Measurements from ENCODE around the gene SGSM1.
"Not testable (repeated sequence)": the region's sequence is repeated elsewhere in the genome, so short reads cannot be mapped to it uniquely, and the experiment has no call there.

Gene SGSM1

GRCh38 chr22:24837517-24837916, 31.5 kb downstream of the SGSM1 start:
- not testable (repeated sequence) for DNase-seq (ENCODE audit: low spot score)

- DNase-seq (ENCODE audit: low spot score) = no peak
Measured at GRCh38 chr22:24841261-24841660, 35.2 kb downstream of the SGSM1 start.

DNA sequence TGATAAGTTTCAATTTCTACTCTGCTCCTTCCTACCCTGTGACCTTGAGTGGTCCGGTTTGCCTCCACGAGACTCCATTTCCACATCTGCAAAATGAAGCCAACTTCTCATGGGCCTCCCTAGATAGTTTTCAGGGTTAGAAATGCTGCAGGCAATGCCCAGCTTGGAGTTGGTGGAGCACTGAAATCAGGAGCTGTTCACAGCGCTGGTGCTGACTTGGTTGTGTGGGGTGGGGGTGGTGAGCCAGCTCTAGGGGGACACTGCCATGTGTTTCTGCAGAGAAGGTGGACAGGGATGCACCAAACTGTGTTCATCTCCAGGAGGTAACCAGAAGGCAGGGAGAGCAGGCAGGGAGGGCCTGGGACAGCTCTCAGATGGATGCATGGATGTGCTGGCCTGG, 37.0 kb downstream of the SGSM1 start:
- DNase-seq (ENCODE audit: low spot score) = no peak

DNA sequence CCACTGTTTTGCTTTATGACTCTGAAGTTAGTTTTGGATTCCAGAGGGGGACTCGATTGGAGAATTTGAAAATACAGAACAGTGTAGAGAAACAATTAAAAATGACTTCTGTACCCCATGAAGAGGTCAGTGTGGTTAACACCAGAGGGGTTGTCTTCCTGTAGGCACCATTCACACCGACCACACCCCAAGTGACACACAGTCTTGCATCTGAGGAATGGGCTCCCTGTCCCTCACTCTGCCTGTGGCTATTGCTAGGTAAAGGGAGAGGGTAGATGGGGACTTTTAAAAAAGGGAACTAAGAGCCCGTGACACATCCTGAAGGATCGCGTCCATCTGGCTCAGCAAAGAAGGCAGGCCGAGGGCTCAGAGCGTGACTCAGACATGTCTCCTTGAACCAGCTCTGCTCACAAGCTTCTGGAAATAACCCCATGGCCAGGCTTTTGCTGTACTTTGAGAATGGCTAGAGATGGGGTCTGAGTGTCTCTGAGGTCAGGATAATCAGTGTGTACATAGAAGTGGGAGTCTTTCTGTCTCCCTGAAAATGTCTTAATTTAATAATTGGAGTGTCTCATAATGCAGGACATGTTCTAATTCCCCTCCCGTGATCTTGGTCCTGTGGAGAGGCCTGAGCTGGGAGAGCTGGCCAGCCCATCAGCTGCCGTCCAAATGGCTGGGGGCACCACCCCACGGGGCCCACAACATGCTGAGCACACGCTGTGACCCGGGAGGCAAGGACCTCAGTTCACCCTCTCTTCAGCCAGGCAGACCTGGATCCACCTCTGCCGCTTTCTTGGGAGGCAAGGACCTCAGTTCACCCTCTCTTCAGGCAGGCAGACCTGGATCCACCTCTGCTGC, 39.3 kb downstream of the SGSM1 start:
- no peak for DNase-seq (ENCODE audit: low spot score)

DNA sequence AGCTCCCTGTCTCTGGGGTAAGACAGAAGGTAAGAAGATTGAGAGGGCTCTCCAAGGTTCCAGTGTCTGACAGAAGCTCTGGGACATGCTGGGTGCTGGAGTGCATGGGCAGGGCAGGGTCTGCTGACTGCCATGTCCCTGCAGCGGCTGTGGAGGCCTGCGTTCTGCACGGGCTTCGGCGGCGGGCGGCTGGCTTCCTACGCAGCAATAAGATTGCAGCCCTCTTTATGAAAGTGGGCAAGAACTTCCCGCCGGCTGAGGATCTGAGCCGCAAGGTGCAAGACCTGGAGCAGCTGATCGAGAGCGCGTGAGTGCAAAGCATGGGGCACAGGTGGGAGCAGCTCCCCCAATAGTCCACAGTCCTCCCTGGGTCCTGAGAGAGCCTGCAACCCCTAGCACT, 41.5 kb downstream of the SGSM1 start:
- no peak for DNase-seq (ENCODE audit: low spot score)

DNA sequence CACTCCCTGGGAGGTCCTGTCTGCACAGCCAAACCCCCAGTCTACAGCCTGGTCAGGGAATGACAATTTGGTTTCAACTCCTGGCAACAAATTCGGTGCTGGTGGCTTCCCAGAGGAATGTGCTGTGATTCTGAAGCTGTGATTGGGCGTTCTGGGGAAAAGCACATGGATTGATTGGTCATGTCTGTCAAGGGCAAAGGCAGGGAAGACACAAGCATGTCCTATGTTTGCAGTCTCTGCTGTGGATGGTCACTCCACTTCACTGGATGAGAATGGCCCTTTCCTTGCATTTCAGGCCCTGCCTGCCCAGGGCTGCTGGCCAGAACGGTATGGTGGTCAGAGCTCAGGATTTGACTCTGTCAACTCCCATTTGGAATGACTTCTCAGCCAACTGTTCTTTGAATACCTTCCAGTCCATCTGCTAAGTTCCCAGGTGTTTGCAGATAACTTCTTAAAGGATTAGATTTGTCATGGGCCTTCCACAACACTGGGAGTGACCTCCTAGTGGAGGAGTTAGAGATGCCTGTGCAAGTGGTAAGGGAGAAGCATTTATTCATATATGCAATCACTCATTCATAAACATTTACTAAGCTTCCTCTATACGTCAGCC, 42.7 kb downstream of the SGSM1 start:
- no peak for DNase-seq (ENCODE audit: low spot score)

- DNase-seq (ENCODE audit: low spot score) = no peak
Measured at GRCh38 chr22:24855794-24856193, 49.8 kb downstream of the SGSM1 start.

GRCh38 chr22:24857576-24857975, 51.6 kb downstream of the SGSM1 start:
- DNase-seq (ENCODE audit: low spot score) = no peak

GRCh38 chr22:24859587-24859986, 53.6 kb downstream of the SGSM1 start:
- DNase-seq (ENCODE audit: low spot score) = no peak

DNA sequence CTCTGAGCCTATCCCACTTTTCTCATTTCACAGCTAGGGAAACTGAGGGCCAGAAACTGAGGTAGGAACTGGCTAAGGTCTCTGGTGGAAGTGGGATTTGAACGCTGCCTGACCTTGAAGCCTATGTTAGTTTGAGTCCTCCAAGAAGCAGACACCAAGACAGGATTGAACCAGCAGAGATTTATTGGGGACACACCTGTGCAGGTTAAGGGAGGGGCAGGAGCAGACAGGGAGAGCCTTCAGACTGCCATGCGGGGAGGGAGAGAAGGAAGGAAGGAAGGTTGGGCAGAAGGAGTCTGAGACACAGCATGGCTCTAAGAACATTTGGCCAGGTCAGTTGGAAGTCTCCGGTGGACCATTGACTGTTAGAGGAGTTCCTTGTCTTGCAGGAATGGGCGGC, 59.5 kb downstream of the SGSM1 start:
- no peak for DNase-seq (ENCODE audit: low spot score)

GRCh38 chr22:24867323-24868022, 61.5 kb downstream of the SGSM1 start:
- DNase-seq (ENCODE audit: low spot score) = no peak

DNA sequence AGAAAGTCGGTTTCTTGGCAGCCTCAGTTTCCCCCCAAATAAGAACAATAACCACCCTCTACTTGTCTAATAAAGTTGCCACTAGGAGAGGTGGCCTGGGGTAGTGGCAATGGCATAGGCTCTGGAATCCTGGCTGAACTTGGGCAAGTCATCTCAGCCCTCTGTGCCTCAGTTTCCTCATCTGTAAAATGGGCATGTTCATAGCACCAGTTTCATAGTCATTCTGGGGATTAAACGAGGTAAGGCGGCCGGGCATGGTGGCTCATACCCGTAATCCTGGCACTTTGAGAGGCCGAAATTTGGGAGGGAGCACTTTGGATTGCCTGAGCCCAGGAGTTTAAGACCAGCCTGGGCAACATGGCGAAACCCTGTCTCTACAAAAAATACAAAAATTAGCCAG, 63.0 kb downstream of the SGSM1 start:
- no peak for DNase-seq (ENCODE audit: low spot score)

DNA sequence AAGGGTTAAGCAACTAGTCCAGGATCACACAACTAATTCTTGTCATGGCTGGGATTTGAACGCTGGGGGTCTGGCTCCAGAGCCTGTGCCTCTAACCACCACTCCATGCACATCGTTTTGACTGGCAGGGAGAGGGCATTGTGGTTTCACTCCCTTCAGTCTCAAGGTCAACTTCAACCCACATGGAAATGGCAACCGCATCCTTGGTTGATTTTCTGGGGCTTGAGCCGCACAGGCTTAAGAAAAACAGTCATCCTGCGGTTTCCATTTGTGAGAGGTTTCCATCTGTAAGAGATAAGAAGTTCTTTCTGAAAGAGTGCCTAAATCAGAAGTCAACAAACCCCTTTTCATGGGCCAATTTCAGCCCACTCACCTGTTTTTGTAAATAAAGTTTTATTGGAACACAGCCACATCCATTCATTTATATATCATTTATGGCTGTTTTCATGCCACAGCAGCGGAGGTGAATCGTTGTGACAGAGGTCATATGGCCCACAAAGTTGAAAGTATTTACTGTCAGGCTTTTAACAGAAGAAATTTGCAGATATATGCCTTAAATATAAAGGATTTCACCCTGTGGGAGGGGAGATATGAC, 65.7 kb downstream of the SGSM1 start:
- no peak for DNase-seq (ENCODE audit: low spot score)

- no peak for DNase-seq (ENCODE audit: low spot score)
Measured at GRCh38 chr22:24873226-24873625, 67.2 kb downstream of the SGSM1 start.

DNA sequence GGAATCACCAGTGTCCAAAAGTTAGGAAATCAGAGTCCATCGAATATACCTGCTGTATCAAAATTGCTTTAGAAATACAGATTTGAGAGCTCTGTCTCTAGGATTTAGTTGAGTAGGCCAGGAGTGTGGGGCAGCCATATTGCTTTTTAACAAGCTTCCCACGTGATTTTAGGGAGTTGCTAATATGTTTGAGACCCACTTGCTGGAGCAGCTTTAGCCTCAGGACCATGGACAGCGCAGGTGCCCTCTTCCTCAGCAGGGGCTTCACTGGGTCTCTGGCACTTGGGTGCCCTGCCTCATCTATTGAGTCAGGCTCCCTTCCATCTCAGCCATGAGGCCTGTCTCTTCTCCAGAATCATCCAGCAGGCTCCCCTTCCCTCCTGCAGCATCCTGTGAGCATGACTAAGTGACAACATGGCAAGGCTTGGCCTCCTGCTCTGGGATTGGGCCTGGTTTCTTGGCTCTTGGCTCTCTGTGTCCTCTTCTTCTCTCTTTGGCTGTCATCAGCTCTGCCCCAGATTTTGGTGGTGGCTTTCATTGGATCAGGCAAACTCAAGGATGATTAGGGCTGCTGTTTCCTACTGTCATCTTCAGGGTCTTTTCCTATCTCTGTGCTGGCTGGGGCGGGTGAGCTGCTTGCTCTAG, 70.0 kb downstream of the SGSM1 start:
- DNase-seq (ENCODE audit: low spot score) = peak; percentile 51

DNA sequence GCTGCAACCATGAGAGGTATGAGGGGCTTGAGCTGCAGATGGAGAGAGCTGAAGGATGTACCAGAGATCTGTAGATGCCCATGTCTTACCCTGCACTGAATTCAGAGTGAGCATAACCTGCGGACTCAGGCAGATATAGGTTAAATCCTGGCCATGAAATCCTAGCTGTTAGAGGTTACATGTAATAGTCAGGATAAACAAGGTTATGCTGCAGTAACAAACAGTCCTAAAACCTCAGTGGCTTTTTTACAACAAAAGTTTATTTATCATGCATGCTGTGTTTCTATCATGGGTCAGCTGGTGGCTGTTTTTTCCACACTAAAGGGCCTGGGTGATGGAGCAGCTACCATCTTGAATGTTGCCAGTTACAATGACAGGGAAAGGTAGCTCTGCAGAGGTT, 70.7 kb downstream of the SGSM1 start:
- DNase-seq (ENCODE audit: low spot score) = no peak

- no peak for DNase-seq (ENCODE audit: low spot score)
Measured at GRCh38 chr22:24878969-24879368, 73.0 kb downstream of the SGSM1 start.

DNA sequence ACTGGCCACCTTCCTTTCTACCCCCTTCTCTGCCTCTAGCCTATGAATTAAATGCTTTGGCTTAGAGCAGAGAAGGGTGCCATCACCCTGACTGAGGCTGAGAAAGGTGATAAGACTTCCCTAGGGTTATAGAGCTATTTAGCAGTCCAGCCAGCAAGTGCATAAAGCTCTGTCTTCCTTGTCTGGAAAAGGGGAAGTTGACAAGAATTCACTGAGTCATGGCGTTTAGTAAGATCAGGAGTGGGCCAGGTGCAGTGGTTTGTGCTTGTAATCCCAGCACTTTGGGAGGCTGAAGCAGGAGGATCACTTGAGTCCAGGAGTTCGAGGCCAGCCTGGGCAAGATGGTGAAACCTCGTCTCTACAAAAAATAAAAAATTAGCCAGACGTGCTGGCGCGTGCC, 77.4 kb downstream of the SGSM1 start:
- DNase-seq (ENCODE audit: low spot score) = no peak

GRCh38 chr22:24887260-24887659, 81.2 kb downstream of the SGSM1 start:
- DNase-seq (ENCODE audit: low spot score) = no peak

DNA sequence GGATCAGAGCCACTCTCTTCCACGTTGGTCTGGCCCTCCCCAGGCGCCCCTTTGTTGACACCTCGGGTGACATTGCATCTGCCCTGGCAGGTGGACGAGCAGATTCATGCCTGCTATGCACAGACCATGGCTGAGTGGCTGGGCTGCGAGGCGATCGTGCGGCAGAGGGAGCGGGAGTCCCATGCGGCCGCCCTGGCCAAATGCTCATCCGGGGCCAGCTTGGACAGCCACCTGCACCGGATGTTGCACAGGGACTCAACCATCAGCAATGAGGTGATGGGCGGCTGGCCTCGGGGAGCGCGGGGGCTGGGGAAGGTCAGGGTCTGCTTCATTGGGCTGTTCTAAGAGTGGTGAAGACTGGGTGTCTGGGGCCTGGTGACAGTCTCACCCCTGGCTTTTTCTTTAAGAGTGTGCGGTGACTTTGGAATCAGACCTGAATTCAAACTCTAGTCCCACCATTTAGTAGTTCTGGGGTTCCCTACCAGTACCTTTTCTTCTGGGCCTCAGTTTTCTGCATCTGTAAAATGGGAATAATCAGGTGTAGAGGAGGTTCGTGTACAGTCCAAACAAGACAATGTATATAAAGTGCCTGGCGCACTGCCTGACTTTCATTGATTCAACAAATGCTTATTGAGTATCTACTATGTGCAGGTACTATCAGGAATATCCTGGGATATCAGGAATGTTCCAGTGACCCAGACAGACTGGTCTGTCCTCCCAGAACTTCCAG, 87.5 kb downstream of the SGSM1 start:
- DNase-seq (ENCODE audit: low spot score) = no peak

GRCh38 chr22:24894220-24894975, 88.4 kb downstream of the SGSM1 start:
- peak; percentile 68 for DNase-seq (ENCODE audit: low spot score)
